GM19397 (cell line): ENCODE results near the gene DNAJB13.
A peak's percentile ranks its signal among the peaks of the same experiment; 100 is the strongest.

Source experiments
- ATAC-seq: cut with Tn5 transposase; IDR thresholded peaks from one replicate; pipeline ENCODE4 v1.9.1; 2021; ENCODE audit warnings: mild to moderate bottlenecking, moderate library complexity; ENCODE audit not compliant: unreplicated experiment

The DNAJB13 gene

GRCh38 chr11:73998846-73999575, 48.2 kb downstream of the DNAJB13 start:
- no peak for ATAC-seq

- no peak for ATAC-seq
Measured at GRCh38 chr11:73999581-74000306, 48.9 kb downstream of the DNAJB13 start.

GRCh38 chr11:74000307-74001133, 49.7 kb downstream of the DNAJB13 start:
- ATAC-seq = no peak

- no peak for ATAC-seq
Measured at GRCh38 chr11:74001822-74002286, 51.0 kb downstream of the DNAJB13 start.

- ATAC-seq = no peak
Measured at GRCh38 chr11:74002832-74003231, 52.0 kb downstream of the DNAJB13 start.

GRCh38 chr11:74004046-74004695, 53.3 kb downstream of the DNAJB13 start:
- ATAC-seq = no peak

GRCh38 chr11:74004759-74005615, 54.2 kb downstream of the DNAJB13 start:
- no peak for ATAC-seq

- no peak for ATAC-seq
Measured at GRCh38 chr11:74005721-74006517, 55.1 kb downstream of the DNAJB13 start.

GRCh38 chr11:74006743-74007304, 56.0 kb downstream of the DNAJB13 start:
- no peak for ATAC-seq

- ATAC-seq = no peak
Measured at GRCh38 chr11:74007691-74008372, 57.0 kb downstream of the DNAJB13 start.

- no peak for ATAC-seq
Measured at GRCh38 chr11:74008373-74009229, 57.8 kb downstream of the DNAJB13 start, which contains the start of gene UCP3. UCP3 (minus strand) TSS chr11:74009085; CDS start chr11:74007042, 2,043 bp downstream.

- ATAC-seq = no peak
Measured at GRCh38 chr11:74009230-74009547, 58.4 kb downstream of the DNAJB13 start.

- ATAC-seq = no peak
Measured at GRCh38 chr11:74009675-74010305, 59.0 kb downstream of the DNAJB13 start.

- no peak for ATAC-seq
Measured at GRCh38 chr11:74010306-74011300, 59.8 kb downstream of the DNAJB13 start.

- ATAC-seq = peak; percentile 47
Measured at GRCh38 chr11:74011360-74012073, 60.7 kb downstream of the DNAJB13 start.
